HepG2 (cell line): ENCODE data around the gene ZNF181. TPM values are rescaled to one million over a fixed set of nuclear protein-coding genes. Genes with fewer than 3 reads are reported as not detected.
A peak's percentile ranks its signal among the peaks of the same experiment; 100 is the strongest.

Experiments used
- CBX1 ChIP-seq: IDR thresholded peaks from one replicate; pipeline ENCODE4 v1.6.1; 2016; ENCODE audit warnings: antibody characterized with exemption, low read depth
- CTCF ChIP-seq: sonication (generic); formaldehyde crosslinking; IDR thresholded peaks from 2 replicates; pipeline ENCODE4 v1.5.0; 2020; ENCODE audit warnings: mild to moderate bottlenecking, missing genetic modification reagents, moderate library complexity
- ELF4 ChIP-seq: sonication (generic); formaldehyde crosslinking; IDR thresholded peaks from 2 replicates; pipeline ENCODE4 v1.5.0; 2020; ENCODE audit warnings: missing genetic modification reagents, mild to moderate bottlenecking, moderate library complexity, borderline replicate concordance
- JUND ChIP-seq: sonication (generic); formaldehyde crosslinking; IDR thresholded peaks from 2 replicates; pipeline ENCODE4 v1.8.0; 2022; ENCODE audit warnings: mild to moderate bottlenecking, missing genetic modification reagents
- KDM1A ChIP-seq: IDR thresholded peaks from 2 replicates; pipeline ENCODE4 v1.6.1; 2016; ENCODE audit warnings: missing compliant biosample characterization
- KLF16 ChIP-seq, 2 experiments: sonication (generic) in 1 of 2; formaldehyde crosslinking in 1 of 2; IDR thresholded peaks; 2 replicates each; pipeline versions ENCODE4 v1.6.1 to v1.8.0; 2016 to 2023; ENCODE audit warnings: missing genetic modification reagents in 2 of 2, missing compliant biosample characterization in 1 of 2
- RXRA ChIP-seq: sonication (generic); formaldehyde crosslinking; IDR thresholded peaks from 2 replicates; pipeline ENCODE4 v1.5.1; 2020; ENCODE audit warnings: missing genetic modification reagents
- RXRB ChIP-seq: IDR thresholded peaks from 2 replicates; pipeline ENCODE4 v1.6.1; 2016; ENCODE audit warnings: borderline replicate concordance, missing genetic modification reagents, missing compliant biosample characterization
- SMC3 ChIP-seq: IDR thresholded peaks from 2 replicates; pipeline ENCODE4 v1.6.1; 2011; ENCODE audit warnings: low read length, improper control_type of control experiment
- TFDP1 ChIP-seq: IDR thresholded peaks from 2 replicates; pipeline ENCODE4 v1.6.1; 2016; ENCODE audit warnings: missing compliant biosample characterization, missing genetic modification reagents, borderline replicate concordance
- THYN1 ChIP-seq: sonication (generic); formaldehyde crosslinking; IDR thresholded peaks from 2 replicates; pipeline ENCODE4 v1.8.1; 2023; ENCODE audit warnings: low read depth, mild to moderate bottlenecking, moderate library complexity, missing genetic modification reagents, borderline replicate concordance
- ZNF263 ChIP-seq: sonication (generic); formaldehyde crosslinking; IDR thresholded peaks from 2 replicates; pipeline ENCODE4 v1.4.0; 2020; ENCODE audit warnings: missing genetic modification reagents
- ZNF616 ChIP-seq: sonication (generic); formaldehyde crosslinking; IDR thresholded peaks from 2 replicates; pipeline ENCODE4 v1.5.0; 2020; ENCODE audit warnings: low read depth, mild to moderate bottlenecking, missing genetic modification reagents
- ZSCAN9 ChIP-seq: IDR thresholded peaks from 2 replicates; pipeline ENCODE4 v1.6.1; 2016; ENCODE audit warnings: borderline replicate concordance
- polyA plus RNA-seq, 8 experiments: library from polyadenylated mRNA; depleted of rRNA in 3 of 8; stranded (reverse) in 7 of 8; unstranded in 1 of 8; fragments of >200 nt; fragmentation: Illumina TruSeq in 4 of 8; extraction: Trizol in 4 of 8; gene quantifications; 2 replicates each; pipeline versions ENCODE4 v1.2.1 to v1.2.3, GENCODE V29; 2011 to 2016; ENCODE audit warnings: low read depth in 4 of 8, missing spikeins in 1 of 8, mixed read lengths in 1 of 8; ENCODE audit not compliant: insufficient read depth in 1 of 8
- total RNA-seq, 5 experiments: library from RNA; depleted of rRNA; stranded (reverse); fragments of >200 nt; fragmentation: Illumina TruSeq; extraction: Trizol; gene quantifications; 2 replicates each; pipeline ENCODE4 v1.2.3, GENCODE V29; 2016; ENCODE audit warnings: low read depth in 1 of 5
- TF ChIP-seq, protein P1 (sequence below): IDR thresholded peaks from 2 replicates; pipeline ENCODE4 v1.4.0; 2020; ENCODE audit warnings: mild to moderate bottlenecking, missing genetic modification reagents
- TF ChIP-seq, protein P2 (sequence below): sonication (generic); formaldehyde crosslinking; IDR thresholded peaks from 2 replicates; pipeline ENCODE4 v1.4.0; 2020; ENCODE audit warnings: low read depth, mild to moderate bottlenecking, missing genetic modification reagents
- TF ChIP-seq, protein P3 (sequence below), 2 experiments: sonication (generic) in 1 of 2; formaldehyde crosslinking in 1 of 2; IDR thresholded peaks; 2 replicates each; pipeline versions ENCODE4 v1.5.1 to v1.6.1; 2011 to 2020; ENCODE audit warnings: borderline replicate concordance in 1 of 2, low read depth in 1 of 2, low read length in 1 of 2, mild to moderate bottlenecking in 1 of 2, missing genetic modification reagents in 1 of 2, moderate library complexity in 1 of 2

The ZNF181 gene
- total and polyA plus RNA-seq, 2 of the 13 experiments (the other 11 are each of a cell fraction or from before 2014, with no cell fraction given): 10.6 to 15.5 TPM

GRCh38 chr19:34712395-34713261 lies 21.4 kb upstream of the ZNF181 start (continued):
- TF ChIP-seq, protein P1, sequence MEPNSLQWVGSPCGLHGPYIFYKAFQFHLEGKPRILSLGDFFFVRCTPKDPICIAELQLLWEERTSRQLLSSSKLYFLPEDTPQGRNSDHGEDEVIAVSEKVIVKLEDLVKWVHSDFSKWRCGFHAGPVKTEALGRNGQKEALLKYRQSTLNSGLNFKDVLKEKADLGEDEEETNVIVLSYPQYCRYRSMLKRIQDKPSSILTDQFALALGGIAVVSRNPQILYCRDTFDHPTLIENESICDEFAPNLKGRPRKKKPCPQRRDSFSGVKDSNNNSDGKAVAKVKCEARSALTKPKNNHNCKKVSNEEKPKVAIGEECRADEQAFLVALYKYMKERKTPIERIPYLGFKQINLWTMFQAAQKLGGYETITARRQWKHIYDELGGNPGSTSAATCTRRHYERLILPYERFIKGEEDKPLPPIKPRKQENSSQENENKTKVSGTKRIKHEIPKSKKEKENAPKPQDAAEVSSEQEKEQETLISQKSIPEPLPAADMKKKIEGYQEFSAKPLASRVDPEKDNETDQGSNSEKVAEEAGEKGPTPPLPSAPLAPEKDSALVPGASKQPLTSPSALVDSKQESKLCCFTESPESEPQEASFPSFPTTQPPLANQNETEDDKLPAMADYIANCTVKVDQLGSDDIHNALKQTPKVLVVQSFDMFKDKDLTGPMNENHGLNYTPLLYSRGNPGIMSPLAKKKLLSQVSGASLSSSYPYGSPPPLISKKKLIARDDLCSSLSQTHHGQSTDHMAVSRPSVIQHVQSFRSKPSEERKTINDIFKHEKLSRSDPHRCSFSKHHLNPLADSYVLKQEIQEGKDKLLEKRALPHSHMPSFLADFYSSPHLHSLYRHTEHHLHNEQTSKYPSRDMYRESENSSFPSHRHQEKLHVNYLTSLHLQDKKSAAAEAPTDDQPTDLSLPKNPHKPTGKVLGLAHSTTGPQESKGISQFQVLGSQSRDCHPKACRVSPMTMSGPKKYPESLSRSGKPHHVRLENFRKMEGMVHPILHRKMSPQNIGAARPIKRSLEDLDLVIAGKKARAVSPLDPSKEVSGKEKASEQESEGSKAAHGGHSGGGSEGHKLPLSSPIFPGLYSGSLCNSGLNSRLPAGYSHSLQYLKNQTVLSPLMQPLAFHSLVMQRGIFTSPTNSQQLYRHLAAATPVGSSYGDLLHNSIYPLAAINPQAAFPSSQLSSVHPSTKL (CRISPR knock-in tag): 0 out of 2 replicates have a peak, but pooled peaks have one; percentile 30
- 0 out of 2 replicates have a peak, but pooled peaks have one; percentile 34 for TF ChIP-seq RXRB (CRISPR knock-in tag)
- peak in 1 of 2 experiments; percentile 48; a peak in 1 of 4 replicates for TF ChIP-seq KLF16 (CRISPR knock-in tag; IDR thresholded peaks at IDR 0.05)
- no peak for TF ChIP-seq CBX1
- TF ChIP-seq SMC3: peak; percentile 95
- TF ChIP-seq CTCF: peak; percentile 90
- TF ChIP-seq TFDP1 (CRISPR knock-in tag): peak; percentile 24; the same call in 1 of the 2 replicates
- TF ChIP-seq JUND (CRISPR knock-in tag): no peak
- TF ChIP-seq, protein P2, sequence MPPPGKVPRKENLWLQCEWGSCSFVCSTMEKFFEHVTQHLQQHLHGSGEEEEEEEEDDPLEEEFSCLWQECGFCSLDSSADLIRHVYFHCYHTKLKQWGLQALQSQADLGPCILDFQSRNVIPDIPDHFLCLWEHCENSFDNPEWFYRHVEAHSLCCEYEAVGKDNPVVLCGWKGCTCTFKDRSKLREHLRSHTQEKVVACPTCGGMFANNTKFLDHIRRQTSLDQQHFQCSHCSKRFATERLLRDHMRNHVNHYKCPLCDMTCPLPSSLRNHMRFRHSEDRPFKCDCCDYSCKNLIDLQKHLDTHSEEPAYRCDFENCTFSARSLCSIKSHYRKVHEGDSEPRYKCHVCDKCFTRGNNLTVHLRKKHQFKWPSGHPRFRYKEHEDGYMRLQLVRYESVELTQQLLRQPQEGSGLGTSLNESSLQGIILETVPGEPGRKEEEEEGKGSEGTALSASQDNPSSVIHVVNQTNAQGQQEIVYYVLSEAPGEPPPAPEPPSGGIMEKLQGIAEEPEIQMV (CRISPR knock-in tag): no peak
- no peak for TF ChIP-seq ELF4 (CRISPR knock-in tag)
- no peak for TF ChIP-seq KDM1A (CRISPR knock-in tag)
- no peak for TF ChIP-seq RXRA (CRISPR knock-in tag)
- TF ChIP-seq ZSCAN9 (CRISPR knock-in tag): peak; percentile 49; the same call in 1 of the 2 replicates
- TF ChIP-seq, protein P3, sequence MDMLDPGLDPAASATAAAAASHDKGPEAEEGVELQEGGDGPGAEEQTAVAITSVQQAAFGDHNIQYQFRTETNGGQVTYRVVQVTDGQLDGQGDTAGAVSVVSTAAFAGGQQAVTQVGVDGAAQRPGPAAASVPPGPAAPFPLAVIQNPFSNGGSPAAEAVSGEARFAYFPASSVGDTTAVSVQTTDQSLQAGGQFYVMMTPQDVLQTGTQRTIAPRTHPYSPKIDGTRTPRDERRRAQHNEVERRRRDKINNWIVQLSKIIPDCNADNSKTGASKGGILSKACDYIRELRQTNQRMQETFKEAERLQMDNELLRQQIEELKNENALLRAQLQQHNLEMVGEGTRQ (IDR thresholded peaks at IDR 0.05; ENCODE audit: low read depth, low read length): peak; percentile 54; the same call in 1 of the 2 replicates
- TF ChIP-seq, protein P3 (CRISPR knock-in tag; IDR thresholded peaks at IDR 0.05; ENCODE audit: borderline replicate concordance): no peak
- no peak for TF ChIP-seq ZNF616 (CRISPR knock-in tag)
- no peak for TF ChIP-seq THYN1
- TF ChIP-seq ZNF263 (CRISPR knock-in tag): no peak
